ENCODE measurements around the gene VWCE.

VWCE gene

DNA sequence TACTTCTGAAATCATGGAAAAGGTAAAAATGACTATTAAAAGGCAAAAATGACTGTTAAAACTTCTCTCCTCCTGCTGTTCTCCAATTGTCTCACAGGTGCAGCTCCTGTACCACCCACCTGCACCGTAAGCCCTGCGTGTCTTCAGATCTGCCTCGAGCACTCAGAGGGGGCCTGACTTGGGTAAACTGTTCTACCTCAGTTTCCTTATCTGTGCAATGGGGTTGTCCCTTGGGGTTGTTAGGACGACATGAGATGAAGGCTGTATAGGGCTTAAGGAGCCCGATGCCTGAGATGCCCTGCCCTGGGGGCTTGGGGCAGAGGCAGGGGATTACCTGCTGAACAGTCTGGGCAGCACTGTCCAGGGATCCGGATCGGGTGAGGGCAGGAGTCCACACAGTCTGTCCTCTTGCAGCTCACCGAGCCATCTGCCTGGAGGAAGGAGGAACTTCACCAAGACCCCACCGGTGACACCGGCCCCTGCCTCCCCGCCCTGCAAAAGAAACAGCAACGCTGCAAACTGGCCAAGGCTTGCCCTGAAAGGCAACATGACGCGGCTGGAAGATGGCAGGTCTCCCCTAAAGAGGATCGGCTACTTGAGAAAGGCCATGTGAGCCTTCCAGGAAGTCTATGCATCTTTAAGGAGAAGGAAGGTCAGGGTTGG lies 26.4 kb downstream of the VWCE start:
- DNase-seq (ENCODE audit: low read depth) = no peak

DNA sequence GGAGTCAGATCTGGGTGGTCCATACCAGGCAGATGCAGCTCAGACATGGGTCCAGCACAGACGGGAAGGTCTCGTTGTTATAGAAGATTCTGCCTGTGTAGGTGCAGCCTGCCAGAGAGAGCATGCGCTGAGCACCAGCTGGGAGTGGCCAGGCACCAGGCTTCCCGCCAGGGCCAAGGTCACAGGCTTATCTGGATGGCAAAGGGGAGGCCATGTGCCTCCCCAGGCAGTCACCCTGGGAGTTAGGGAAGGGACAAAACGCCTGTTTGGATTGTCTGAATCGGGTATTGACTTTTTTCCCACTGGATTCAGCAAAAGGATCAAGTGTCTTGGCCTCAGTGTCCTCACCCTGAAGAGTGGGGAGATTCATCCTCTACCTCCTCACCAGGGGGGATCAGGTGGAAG lies 27.7 kb downstream of the VWCE start:
- H3K4me3 ChIP-seq (ENCODE audit: control insufficient read depth, low read depth, low read length) = no peak overlapping the region
- DNase-seq (ENCODE audit: low read depth) = no peak
- TF ChIP-seq, protein P1, sequence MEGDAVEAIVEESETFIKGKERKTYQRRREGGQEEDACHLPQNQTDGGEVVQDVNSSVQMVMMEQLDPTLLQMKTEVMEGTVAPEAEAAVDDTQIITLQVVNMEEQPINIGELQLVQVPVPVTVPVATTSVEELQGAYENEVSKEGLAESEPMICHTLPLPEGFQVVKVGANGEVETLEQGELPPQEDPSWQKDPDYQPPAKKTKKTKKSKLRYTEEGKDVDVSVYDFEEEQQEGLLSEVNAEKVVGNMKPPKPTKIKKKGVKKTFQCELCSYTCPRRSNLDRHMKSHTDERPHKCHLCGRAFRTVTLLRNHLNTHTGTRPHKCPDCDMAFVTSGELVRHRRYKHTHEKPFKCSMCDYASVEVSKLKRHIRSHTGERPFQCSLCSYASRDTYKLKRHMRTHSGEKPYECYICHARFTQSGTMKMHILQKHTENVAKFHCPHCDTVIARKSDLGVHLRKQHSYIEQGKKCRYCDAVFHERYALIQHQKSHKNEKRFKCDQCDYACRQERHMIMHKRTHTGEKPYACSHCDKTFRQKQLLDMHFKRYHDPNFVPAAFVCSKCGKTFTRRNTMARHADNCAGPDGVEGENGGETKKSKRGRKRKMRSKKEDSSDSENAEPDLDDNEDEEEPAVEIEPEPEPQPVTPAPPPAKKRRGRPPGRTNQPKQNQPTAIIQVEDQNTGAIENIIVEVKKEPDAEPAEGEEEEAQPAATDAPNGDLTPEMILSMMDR (IDR thresholded peaks at IDR 0.05; ENCODE audit: control insufficient read depth, insufficient read depth, low read depth, low read length, missing control alignments) = no peak

More for the DNA sequence above, 26.4 kb downstream of the VWCE start:
- TF ChIP-seq, protein P1 (IDR thresholded peaks at IDR 0.05; ENCODE audit: control insufficient read depth, insufficient read depth, low read depth, low read length, missing control alignments) = no peak
- no peak overlapping the region for H3K4me3 ChIP-seq (ENCODE audit: control insufficient read depth, low read depth, low read length)

DNA sequence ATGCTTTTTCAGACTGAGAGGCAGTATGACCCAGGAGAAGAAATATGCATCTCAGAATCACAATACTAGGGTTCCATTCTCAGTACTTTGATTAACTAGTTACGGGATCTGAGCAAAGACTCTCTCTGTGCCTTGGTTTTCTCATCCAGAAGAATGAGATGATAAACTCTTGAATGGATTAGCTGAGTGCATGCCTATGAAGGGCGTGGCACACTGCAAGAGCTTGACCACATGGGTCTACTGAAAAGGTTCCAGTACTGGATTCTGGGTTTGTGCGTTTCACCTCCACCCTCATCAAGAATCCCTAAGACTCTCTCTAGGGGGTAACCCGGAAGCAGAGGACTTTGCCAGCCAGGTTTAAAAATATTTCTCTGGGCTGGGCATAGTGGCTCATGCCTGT lies 28.5 kb downstream of the VWCE start:
- TF ChIP-seq, protein P1 (IDR thresholded peaks at IDR 0.05; ENCODE audit: control insufficient read depth, insufficient read depth, low read depth, low read length, missing control alignments) = no peak
- DNase-seq (ENCODE audit: low read depth) = no peak
- no peak overlapping the region for H3K4me3 ChIP-seq (ENCODE audit: control insufficient read depth, low read depth, low read length)

DNA sequence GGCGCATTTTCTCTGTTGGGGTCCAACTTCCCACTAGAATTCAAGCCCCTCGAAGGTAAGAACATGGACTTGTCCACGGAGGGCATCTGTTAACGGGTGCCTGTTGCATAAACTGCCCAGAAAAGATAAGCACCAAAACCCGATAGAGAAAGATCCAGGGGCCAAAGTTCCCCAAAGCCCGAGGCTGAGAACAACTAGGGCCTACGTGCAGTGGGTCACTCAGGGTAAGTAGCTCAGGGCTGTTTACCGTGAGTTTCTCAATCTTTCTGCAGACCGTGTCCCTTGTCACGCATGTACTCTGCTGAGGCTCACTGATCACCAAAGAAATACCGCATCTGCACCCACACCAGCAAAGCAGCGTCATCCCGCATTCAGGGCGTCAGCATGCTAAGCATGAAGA lies 29.8 kb downstream of the VWCE start:
- H3K4me3 ChIP-seq (ENCODE audit: control insufficient read depth, low read depth, low read length) = no peak overlapping the region
- TF ChIP-seq, protein P1 (IDR thresholded peaks at IDR 0.05; ENCODE audit: control insufficient read depth, insufficient read depth, low read depth, low read length, missing control alignments) = no peak
- no peak for DNase-seq (ENCODE audit: low read depth)

DNA sequence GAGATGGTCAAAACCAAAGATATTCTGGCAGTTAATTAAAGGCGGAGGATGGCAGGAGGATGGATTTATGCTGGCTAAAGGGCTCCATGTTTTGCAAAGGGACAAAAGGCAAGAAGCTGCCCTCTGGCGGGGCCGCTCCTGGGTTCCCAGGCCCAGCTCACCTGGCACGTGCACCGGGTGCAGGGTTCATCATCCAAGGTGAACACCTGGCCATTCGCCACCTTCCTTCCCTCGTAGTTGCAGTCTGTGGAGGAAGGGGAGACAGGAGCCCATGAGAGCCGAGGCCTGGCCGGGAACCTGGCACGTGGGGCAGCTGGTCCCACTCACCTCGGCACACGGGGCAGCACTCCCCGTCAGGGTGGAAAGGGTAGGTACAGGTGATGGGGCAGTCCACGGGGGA lies 30.3 kb downstream of the VWCE start:
- TF ChIP-seq, protein P1 (IDR thresholded peaks at IDR 0.05; ENCODE audit: control insufficient read depth, insufficient read depth, low read depth, low read length, missing control alignments) = no peak
- H3K4me3 ChIP-seq (ENCODE audit: control insufficient read depth, low read depth, low read length) = no peak overlapping the region

DNA sequence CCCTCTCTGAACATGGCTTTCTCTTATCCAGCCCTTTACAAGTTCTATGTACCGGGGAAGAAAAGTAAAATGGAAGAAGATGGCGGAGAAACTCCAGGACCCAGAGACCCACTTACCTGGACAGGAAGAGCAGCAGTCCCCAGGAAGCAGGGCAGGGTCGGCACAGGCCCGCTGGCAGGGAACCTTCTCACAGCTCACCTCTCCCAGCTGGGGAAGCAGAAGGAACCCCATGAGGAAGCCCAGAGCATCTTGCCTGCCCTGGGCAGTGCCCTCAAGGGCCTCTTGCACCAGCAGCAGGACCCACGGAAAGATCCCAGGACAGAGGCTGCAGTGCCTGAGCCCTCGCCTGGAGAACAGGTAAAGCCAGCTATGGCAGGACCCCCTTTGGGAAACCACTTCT lies 30.7 kb downstream of the VWCE start:
- no peak overlapping the region for H3K4me3 ChIP-seq (ENCODE audit: control insufficient read depth, low read depth, low read length)
- DNase-seq (ENCODE audit: low read depth) = no peak
- TF ChIP-seq, protein P1 (IDR thresholded peaks at IDR 0.05; ENCODE audit: control insufficient read depth, insufficient read depth, low read depth, low read length, missing control alignments) = no peak

More for the DNA sequence above, 30.3 kb downstream of the VWCE start:
- no peak for DNase-seq (ENCODE audit: low read depth)

Measured in AG09309 (cell line).